ENCODE results near the gene SGK1.
A peak's percentile ranks its signal among the peaks of the same experiment; 100 is the strongest.

The SGK1 gene

GRCh38 chr6:134343066-134343465 is 25.2 kb upstream of the SGK1 start:
- no peak overlapping the region for H3K4me3 ChIP-seq (ENCODE audit: low read depth, low read length)
- no peaks in the 10 kb centered on the region for H3K9me3 ChIP-seq (ENCODE audit: control insufficient read depth, low read length)
- peak overlapping the region; percentile 33 for H3K27ac ChIP-seq
- H2AFZ ChIP-seq: no peak overlapping the region
- no peaks in the 10 kb centered on the region for H3K27me3 ChIP-seq (ENCODE audit: control insufficient read depth, insufficient read depth, low read length)
- no peak overlapping the region for H3K4me2 ChIP-seq (ENCODE audit: low read length)
- no peaks in the 10 kb centered on the region for H3K36me3 ChIP-seq (ENCODE audit: control insufficient read depth, insufficient read depth, low read length)
- H3K4me1 ChIP-seq: peaks cover 9% of the 10 kb centered on the region
- no peak overlapping the region for H3K9ac ChIP-seq
- no peaks in the 10 kb centered on the region for H3K79me2 ChIP-seq
- no peak for TF ChIP-seq CTCF (IDR thresholded peaks at IDR 0.05)

- Histone ChIP-seq H3K79me2 (no peaks in the 10 kb centered on the region), H2AFZ (no peak overlapping the region), H3K27ac (peak overlapping the region; percentile 22), H3K36me3 (ENCODE audit: control insufficient read depth, insufficient read depth, low read length) (no peaks in the 10 kb centered on the region), H3K4me2 (ENCODE audit: low read length) (no peak overlapping the region), H3K27me3 (ENCODE audit: control insufficient read depth, insufficient read depth, low read length) (no peaks in the 10 kb centered on the region), H3K9me3 (ENCODE audit: control insufficient read depth, low read length) (no peaks in the 10 kb centered on the region), H3K9ac (no peak overlapping the region), H3K4me3 (ENCODE audit: low read depth, low read length) (no peak overlapping the region), H3K4me1 (peaks cover 2% of the 10 kb centered on the region)
- TF ChIP-seq CTCF (IDR thresholded peaks at IDR 0.05): no peak
Measured at GRCh38 chr6:134341999-134342567, 24.2 kb upstream of the SGK1 start.

- no peak overlapping the region for H3K4me2 ChIP-seq (ENCODE audit: low read length)
- H2AFZ ChIP-seq: no peak overlapping the region
- H3K4me1 ChIP-seq: no peaks in the 10 kb centered on the region
- no peaks in the 10 kb centered on the region for H3K27me3 ChIP-seq (ENCODE audit: control insufficient read depth, insufficient read depth, low read length)
- H3K79me2 ChIP-seq: no peaks in the 10 kb centered on the region
- TF ChIP-seq CTCF (IDR thresholded peaks at IDR 0.05): no peak
- no peaks in the 10 kb centered on the region for H3K36me3 ChIP-seq (ENCODE audit: control insufficient read depth, insufficient read depth, low read length)
- no peak overlapping the region for H3K4me3 ChIP-seq (ENCODE audit: low read depth, low read length)
- no peaks in the 10 kb centered on the region for H3K9me3 ChIP-seq (ENCODE audit: control insufficient read depth, low read length)
- H3K27ac ChIP-seq: no peak overlapping the region
- no peak overlapping the region for H3K9ac ChIP-seq
Measured at GRCh38 chr6:134340179-134340975, 22.5 kb upstream of the SGK1 start.

GRCh38 chr6:134339216-134339615 is 21.3 kb upstream of the SGK1 start:
- H3K79me2 ChIP-seq: no peaks in the 10 kb centered on the region
- no peaks in the 10 kb centered on the region for H3K27me3 ChIP-seq (ENCODE audit: control insufficient read depth, insufficient read depth, low read length)
- no peaks in the 10 kb centered on the region for H3K36me3 ChIP-seq (ENCODE audit: control insufficient read depth, insufficient read depth, low read length)
- H3K4me1 ChIP-seq: no peaks in the 10 kb centered on the region
- H3K27ac ChIP-seq: no peak overlapping the region
- no peak overlapping the region for H3K4me3 ChIP-seq (ENCODE audit: low read depth, low read length)
- no peak for TF ChIP-seq CTCF (IDR thresholded peaks at IDR 0.05)
- no peak overlapping the region for H3K9ac ChIP-seq
- H3K4me2 ChIP-seq (ENCODE audit: low read length): no peak overlapping the region
- no peaks in the 10 kb centered on the region for H3K9me3 ChIP-seq (ENCODE audit: control insufficient read depth, low read length)
- no peak overlapping the region for H2AFZ ChIP-seq

All from parathyroid adenoma (tissue), 2 donors.